ENCODE results near the gene AP1S3.

Gene AP1S3

DNA sequence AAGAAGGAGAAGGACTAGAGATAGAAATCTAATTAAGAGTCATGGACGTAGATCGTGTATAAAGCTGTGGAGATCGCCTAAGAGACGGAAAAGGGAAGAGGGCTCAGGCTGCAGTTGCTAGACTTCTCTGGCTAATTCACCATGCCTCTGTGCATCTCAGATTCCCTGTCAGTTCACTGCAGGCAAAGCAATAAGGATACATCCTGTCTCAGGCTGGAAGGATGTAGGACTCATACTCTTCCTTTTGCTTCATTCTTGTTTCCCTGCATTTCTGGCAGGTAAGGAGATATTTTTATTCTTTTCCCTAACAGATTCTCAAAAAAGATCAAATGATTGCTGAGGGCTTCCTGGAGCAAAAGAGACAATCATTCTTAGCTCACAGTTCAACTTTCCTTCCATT lies 112.5 kb downstream of the AP1S3 start:
- DNase-seq (ENCODE audit: low read depth, low spot score) = no peak

GRCh38 chr2:223723954-223724411 lies 113.4 kb downstream of the AP1S3 start:
- no peak for DNase-seq (ENCODE audit: low read depth, low spot score)

DNA sequence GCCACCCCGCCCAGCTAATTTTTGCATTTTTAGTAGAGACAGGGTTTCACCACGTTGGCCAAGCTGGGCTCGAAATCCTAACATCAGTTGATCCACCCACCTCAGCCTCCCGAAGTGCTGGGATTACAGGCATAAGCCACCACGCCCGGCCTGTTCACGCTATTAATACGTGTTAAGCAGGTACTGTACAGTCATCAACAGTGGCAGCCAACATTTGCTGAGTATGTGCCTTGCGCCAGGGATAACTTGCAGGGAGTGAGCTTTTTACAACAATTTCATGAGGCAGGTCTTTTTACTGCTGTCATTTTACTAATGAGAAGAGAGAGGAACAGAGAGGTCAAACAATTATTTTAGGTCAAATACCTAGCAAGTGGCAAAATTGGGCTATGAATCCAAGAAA lies 115.2 kb downstream of the AP1S3 start:
- DNase-seq (ENCODE audit: low read depth, low spot score) = no peak

GRCh38 chr2:223721746-223722145 lies 115.6 kb downstream of the AP1S3 start:
- no peak for DNase-seq (ENCODE audit: low read depth, low spot score)

DNA sequence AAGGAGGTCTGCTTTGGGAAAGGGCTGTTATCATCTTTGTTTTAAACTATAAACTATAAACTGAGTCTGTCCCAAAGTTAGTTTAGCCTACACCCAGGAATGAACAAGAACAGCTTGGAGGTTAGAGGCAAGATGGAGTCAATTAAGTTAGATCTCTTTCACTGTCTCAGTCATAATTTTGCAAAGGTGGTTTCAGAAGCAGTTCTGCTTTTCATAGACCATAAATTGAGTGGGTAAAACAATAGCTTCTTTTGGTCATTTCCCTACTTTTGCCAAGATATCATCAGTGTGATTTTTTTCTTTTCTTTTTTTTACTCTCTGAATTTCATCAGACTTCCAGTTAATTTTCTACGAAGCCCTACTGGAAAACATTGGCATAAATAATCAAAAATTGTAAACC lies 117.0 kb downstream of the AP1S3 start:
- no peak for DNase-seq (ENCODE audit: low read depth, low spot score)

DNA sequence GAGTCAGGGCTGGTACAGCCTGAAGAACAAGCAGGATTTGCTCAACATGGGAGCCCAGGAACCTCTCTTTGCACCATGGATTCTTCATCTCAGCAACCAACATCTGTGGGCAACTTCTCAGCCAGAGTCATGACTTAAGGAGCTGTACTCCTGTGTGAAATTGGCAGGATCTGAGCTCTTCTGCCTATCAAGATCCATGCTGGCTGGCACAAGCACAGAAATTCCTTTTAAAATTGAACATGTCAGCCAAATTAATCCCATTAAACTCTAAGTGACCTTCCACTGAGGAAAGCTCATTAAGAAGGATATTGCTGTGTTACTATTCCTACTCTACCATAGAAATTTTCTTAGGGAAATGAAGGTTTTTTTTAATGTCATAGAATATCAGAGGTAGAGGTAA lies 124.7 kb downstream of the AP1S3 start:
- no peak for DNase-seq (ENCODE audit: low read depth, low spot score)

DNA sequence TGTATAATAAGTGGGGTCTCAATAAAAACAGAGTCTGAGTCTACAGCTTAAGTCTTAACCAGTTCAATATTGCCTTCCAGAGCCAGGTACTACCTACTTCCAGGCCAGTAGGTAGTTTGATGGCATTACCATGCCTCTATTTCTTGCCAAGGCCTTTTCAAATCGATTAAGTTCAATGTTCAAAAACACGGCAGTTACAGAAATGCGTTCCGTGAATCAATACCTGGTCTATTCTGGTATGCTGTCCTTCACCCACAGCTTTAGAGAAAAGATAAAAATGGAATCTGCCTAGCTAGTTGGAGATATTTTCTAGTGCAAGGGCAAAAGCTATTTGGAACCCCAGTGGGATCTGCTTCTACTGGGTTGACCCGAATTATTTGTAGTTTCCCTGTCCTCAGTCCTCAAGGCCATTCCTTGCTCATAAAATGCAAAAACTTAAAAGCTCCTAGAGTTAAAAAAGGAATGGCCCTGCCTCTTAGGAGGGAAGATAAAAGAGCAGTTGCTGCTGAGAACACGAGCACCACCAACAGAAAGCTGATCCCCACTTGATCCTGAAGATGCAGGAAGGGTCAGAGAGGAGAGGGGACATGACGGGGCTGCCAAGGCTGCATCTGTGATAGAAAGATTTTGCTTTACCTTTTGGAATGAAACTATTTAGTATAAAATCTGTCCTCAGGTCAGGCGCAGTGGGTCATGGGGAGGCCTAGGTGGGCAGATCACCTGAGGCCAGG lies 125.6 kb downstream of the AP1S3 start:
- DNase-seq (ENCODE audit: low read depth, low spot score) = no peak
